Stimulated activated CD8-positive, alpha-beta memory T cell treated with anti-CD3 and anti-CD28 coated beads, Interleukin-2, amount 100 ng/mL, for 48 hours (primary cell): Measurements from ENCODE around the gene TRIM28.
A peak's percentile ranks its signal among the peaks of the same experiment; 100 is the strongest.
"Not testable (repeated sequence)": the region's sequence is repeated elsewhere in the genome, so short reads cannot be mapped to it uniquely, and the experiment has no call there.

Source experiments
- DNase-seq, 2 donors: peaks; one replicate each; pipeline ENCODE4 v3.0.0-alpha.2; 2020; ENCODE audit warnings: low read depth in 2 of 2

The TRIM28 gene

DNA sequence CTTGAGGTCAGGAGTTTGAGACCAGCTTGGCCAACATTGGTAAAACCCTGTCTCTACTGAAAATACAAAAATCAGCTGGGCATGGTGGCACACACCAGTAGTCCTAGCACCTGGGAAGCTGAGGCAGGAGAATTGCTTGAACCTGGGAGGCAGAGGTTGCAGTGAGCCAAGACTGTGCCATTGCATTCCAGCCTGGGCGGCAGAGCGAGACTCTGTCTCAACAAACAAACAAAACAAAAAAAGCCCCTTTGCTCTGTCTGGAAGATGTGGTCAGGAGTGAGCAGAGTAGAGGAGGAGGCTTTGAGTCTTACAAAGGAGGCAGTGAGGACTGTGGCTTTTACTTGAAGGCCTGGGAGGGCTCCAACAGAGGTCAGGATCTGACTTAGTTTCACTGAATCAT, 33.7 kb downstream of the TRIM28 start:
- not testable (repeated sequence) for DNase-seq

- DNase-seq, result no peak
Observed at GRCh38 chr19:58578012-58578925, 34.4 kb downstream of the TRIM28 start.

DNA sequence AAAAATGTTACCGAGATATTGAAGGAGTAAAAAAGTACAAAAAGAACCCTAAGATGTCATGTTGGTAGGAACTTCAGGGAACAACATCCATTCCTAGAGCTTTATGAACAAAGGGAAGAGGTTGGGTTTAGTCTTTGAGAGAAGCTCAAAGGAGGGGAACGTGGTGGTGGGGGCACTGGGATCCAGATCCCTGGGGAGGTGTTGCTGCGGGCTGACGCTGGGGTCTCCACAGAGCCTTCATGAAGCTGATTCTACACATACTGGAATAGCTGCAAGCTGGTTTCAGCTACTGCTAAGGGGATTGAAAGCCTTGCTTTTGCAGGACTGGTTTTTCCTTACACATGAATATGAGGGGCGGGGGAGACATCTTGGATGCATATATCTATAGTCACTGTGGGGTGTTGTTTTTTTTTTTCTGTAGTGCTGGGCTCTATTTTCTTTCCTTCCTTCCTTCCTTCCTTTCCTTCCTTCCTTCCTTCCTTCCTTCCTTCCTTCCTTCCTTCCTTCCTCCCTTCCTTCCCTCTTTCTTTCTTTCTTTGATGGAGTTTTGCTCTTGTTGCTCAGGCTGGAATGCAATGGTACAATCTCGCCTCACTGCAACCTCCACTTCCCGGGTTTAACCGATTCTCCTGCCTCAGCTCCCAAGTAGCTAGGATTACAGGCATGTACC, 35.7 kb downstream of the TRIM28 start:
- no peak for DNase-seq

DNA sequence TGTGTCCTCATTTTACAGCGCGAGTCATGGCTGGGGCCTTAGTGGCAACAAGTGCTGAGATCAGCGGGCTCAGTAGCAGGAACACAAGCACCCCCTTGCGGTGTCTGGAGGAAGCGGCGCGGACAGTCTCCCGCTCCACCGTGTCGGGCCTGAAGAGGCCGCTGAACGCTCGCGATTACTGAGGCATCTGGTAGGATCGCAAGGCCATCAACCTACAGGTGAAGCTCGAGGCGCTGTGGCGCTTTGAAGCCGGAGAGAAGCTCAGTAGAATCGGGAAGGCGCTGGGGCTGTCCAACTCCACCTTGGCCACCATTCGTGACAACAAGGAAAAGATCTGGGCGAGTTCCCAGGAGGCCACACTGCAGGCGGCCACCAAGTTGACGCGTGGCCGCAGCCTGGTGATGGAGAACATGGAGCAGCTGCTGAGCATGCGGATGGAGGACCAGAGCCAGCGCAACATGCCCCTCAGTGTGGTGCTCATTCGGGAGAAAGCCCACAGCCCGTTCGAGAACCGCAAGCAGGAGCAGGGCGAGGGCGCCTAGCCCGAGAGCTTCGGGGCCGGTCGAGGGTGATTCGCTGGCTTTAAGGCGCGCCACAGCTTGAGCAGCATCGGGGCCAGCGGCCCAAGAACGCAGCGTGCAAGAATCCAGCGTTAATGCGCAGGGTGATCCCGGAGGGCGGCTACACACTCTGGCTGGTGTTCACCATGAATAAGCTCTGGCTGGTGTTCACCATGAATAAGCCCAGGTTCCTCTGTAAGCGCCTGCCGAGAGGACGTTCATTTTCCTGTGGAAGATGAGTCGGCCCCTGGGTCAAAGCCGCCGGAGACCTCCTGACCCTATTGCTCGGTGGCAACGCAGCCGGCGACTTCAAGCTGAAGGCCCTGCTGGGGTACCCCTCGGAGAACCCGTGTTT, 37.6 kb downstream of the TRIM28 start:
- peak; percentile 81 to 87 for DNase-seq

DNA sequence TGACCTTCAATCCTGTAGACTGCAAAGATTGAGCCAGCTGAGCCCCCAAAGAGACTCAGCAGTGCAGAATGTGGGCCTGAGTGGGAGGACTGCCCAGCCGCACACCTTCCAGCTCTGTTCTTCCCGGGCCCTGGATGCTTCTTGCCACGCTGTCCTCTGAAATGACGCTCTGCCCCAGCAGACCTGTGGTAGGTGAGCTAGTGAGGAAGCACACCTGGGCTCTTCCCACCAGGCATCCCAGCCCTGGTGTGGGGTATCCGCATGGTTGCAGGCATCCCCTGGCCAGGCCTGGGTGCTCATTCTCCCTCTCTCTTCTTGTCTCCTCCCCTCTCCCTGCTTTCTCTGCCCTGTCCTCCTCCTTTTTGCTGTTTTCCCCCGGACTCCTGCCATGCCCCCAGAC, 39.1 kb downstream of the TRIM28 start:
- no peak for DNase-seq

- no peak for DNase-seq
Observed at GRCh38 chr19:58584498-58585441, 40.9 kb downstream of the TRIM28 start.

DNA sequence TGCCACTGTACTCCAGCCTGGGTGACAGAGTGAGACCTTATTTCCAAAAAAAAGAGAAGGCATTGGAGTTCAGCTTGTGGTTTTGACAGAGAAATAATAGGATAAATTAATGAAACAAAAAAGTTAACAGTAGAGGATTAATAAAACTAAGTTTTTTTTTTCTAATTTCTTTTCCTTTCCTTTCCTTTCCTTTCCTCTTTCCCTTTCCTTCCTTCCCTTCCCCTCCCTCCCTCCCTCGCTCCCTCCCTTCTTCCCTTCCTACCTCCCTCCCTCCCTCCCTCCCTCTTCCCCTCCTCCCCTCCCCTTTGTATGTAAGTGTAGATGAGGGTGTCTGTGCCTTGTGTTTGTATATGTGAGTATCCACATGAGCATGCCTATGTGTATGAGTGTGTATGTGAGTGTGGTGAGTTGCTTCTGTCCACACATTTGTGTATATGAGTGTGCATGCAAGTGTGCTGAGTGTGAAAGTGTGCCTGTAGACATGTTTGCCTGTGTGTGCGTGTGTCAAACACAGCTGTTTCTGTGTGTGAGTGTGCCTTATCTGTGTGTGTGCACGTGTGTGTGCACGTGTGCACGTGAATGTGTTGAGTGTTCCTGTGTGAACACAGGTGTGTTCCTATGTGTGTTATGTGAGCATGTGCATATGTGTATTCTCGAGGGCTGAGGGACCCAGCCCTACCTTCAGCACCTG, 41.7 kb downstream of the TRIM28 start:
- no peak for DNase-seq

- DNase-seq, result no peak
Observed at GRCh38 chr19:58586133-58586765, 42.4 kb downstream of the TRIM28 start.
